HFF-Myc (cell line): Measurements from ENCODE around the gene OR2T6.
"Not testable (repeated sequence)": the region's sequence is repeated elsewhere in the genome, so short reads cannot be mapped to it uniquely, and the experiment has no call there.

Source experiments
- DNase-seq: peaks from one replicate; pipeline ENCODE4 v3.0.0-alpha.2; 2011; ENCODE audit warnings: low read depth; ENCODE audit errors: extremely low read depth
- H3K4me3 ChIP-seq: replicated peaks from 2 replicates; pipeline ENCODE4 v1.5.1; 2011; ENCODE audit warnings: low read depth, mild to moderate bottlenecking, control low read depth, low read length

The OR2T6 gene

GRCh38 chr1:248438668-248439067, 63.1 kb downstream of the OR2T6 start:
- not testable (repeated sequence) for H3K4me3 ChIP-seq, DNase-seq

DNA sequence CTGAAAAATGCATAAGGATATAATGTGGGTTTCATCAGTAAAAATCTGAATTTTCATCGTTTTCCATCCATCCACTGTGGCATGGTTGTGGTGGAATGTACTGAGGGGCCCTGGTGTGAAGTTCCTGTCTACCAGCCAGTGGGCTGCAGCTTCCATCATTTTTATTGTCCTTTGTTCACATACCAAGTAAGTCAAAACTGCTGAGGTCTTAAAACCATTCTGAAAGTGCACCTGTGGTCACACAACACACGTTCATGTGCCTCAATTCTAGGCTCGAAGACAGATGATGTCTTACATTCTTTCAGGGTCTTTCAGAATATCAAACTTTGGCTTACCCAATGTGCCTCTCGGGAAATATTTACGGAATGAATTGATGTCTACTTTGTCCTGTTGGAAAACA, 63.7 kb downstream of the OR2T6 start:
- not testable (repeated sequence) for H3K4me3 ChIP-seq, DNase-seq
